Measurements from ENCODE around the gene PSG4. TPM values are rescaled to one million over a fixed set of nuclear protein-coding genes. Genes with fewer than 3 reads are reported as not detected.
"Not testable (repeated sequence)": the region's sequence is repeated elsewhere in the genome, so short reads cannot be mapped to it uniquely, and the experiment has no call there.

PSG4 gene
- total RNA-seq, 1 experiment from 2014 or later = not detected

DNA sequence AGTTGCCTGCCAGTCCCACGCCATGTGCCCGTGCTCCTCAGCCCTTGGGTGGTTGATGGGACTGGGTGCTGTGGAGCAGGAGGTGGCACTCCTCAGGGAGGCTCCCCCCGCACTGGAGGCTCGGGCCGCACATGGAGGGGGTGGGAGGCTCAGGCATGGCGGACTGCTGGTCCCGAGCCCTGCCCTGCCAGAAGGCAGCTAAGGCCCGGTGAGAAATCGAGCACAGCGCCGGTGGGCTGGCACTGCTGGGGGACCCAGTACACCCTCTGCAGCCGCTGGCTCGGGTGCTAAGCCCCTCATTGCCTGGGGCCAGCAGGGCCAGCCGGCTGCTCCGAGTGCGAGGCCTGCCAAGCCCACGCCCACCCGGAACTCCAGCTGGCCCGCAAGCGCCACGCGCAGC lies 16.5 kb upstream of the PSG4 start:
- not testable (repeated sequence) for H4K91ac ChIP-seq (ENCODE audit: insufficient read length, low read depth, low read length); H3K36me3 Mint-ChIP-seq (ENCODE audit: insufficient read depth in 1 of 3, low read depth in 3 of 3); H3K4me3 Mint-ChIP-seq; H2AK5ac ChIP-seq (ENCODE audit: insufficient read length, low read length); H3K9ac ChIP-seq (ENCODE audit: extremely low read depth, insufficient read length, low read length); H2BK5ac ChIP-seq (ENCODE audit: insufficient read length, low read length); H3K4ac ChIP-seq (ENCODE audit: low read depth, low read length); H3K4me2 ChIP-seq (ENCODE audit: insufficient read depth, insufficient read length, low read length); H2BK20ac ChIP-seq (ENCODE audit: low read depth, low read length, poor library complexity, severe bottlenecking); H3K23ac ChIP-seq (ENCODE audit: insufficient read length, low read depth, low read length); H3K27me3 Mint-ChIP-seq (ENCODE audit: low read depth); H3K56ac ChIP-seq (ENCODE audit: insufficient read length, low read depth, low read length); H3K4me1 Mint-ChIP-seq; H2BK15ac ChIP-seq (ENCODE audit: low read depth, low read length); H2BK12ac ChIP-seq (ENCODE audit: insufficient read length, low read depth, low read length); H3K4me1 ChIP-seq (ENCODE audit: insufficient read depth, low read length); H3K27ac ChIP-seq (ENCODE audit: insufficient read length, low read depth, low read length); H4K8ac ChIP-seq (replicated peaks; ENCODE audit: insufficient read length, low read depth, low read length); H3K79me2 ChIP-seq (ENCODE audit: insufficient read depth, low read length); H4K5ac ChIP-seq (ENCODE audit: insufficient read length, low read depth, low read length); DNase-seq; H3K14ac ChIP-seq (ENCODE audit: insufficient read depth, low read length); H3T11ph ChIP-seq (ENCODE audit: low read length); H2BK120ac ChIP-seq (ENCODE audit: low read depth, low read length, poor library complexity, severe bottlenecking); H3K27me3 ChIP-seq (ENCODE audit: insufficient read depth, low read length); H2AFZ ChIP-seq (ENCODE audit: low read length); H3K23me2 ChIP-seq (ENCODE audit: insufficient read length, low read depth, low read length, poor library complexity, severe bottlenecking); H4K20me1 ChIP-seq (ENCODE audit: control insufficient read depth, insufficient read depth, insufficient read length); H3K27ac Mint-ChIP-seq; H3K18ac ChIP-seq (ENCODE audit: insufficient read length, low read depth, low read length); H3K79me1 ChIP-seq (ENCODE audit: insufficient read depth, low read depth, low read length, poor library complexity, severe bottlenecking)
- peaks cover 16% of the 10 kb centered on the region for H3K9me3 ChIP-seq (ENCODE audit: control insufficient read depth, low read depth, low read length)
- H3K9me3 Mint-ChIP-seq = peaks cover 52 to 63% of the 10 kb centered on the region in 2 experiments
- no CpG with 5 or more reads among the region's 22 CpGs for WGBS (ENCODE audit: extremely low coverage, insufficient read length, low lambda C conversion rate)

- not testable (repeated sequence) for H3K14ac ChIP-seq (ENCODE audit: insufficient read depth, low read length); H3K9me3 ChIP-seq (ENCODE audit: control insufficient read depth, low read depth, low read length); H3K79me1 ChIP-seq (ENCODE audit: insufficient read depth, low read depth, low read length, poor library complexity, severe bottlenecking); H4K5ac ChIP-seq (ENCODE audit: insufficient read length, low read depth, low read length); H4K91ac ChIP-seq (ENCODE audit: insufficient read length, low read depth, low read length); H3K9ac ChIP-seq (ENCODE audit: extremely low read depth, insufficient read length, low read length); H3K23me2 ChIP-seq (ENCODE audit: insufficient read length, low read depth, low read length, poor library complexity, severe bottlenecking); H3K27ac Mint-ChIP-seq; H3K36me3 Mint-ChIP-seq (ENCODE audit: insufficient read depth in 1 of 3, low read depth in 3 of 3); H3K27ac ChIP-seq (ENCODE audit: insufficient read length, low read depth, low read length); H2BK20ac ChIP-seq (ENCODE audit: low read depth, low read length, poor library complexity, severe bottlenecking); H4K20me1 ChIP-seq (ENCODE audit: control insufficient read depth, insufficient read depth, insufficient read length); H2AK5ac ChIP-seq (ENCODE audit: insufficient read length, low read length); H3K4ac ChIP-seq (ENCODE audit: low read depth, low read length); H4K8ac ChIP-seq (replicated peaks; ENCODE audit: insufficient read length, low read depth, low read length); H2BK15ac ChIP-seq (ENCODE audit: low read depth, low read length); H3K23ac ChIP-seq (ENCODE audit: insufficient read length, low read depth, low read length); H3K56ac ChIP-seq (ENCODE audit: insufficient read length, low read depth, low read length); H2BK5ac ChIP-seq (ENCODE audit: insufficient read length, low read length); H3K4me1 Mint-ChIP-seq; H3K4me1 ChIP-seq (ENCODE audit: insufficient read depth, low read length); H3K79me2 ChIP-seq (ENCODE audit: insufficient read depth, low read length); H3K27me3 ChIP-seq (ENCODE audit: insufficient read depth, low read length); DNase-seq; H2BK12ac ChIP-seq (ENCODE audit: insufficient read length, low read depth, low read length); H3K27me3 Mint-ChIP-seq (ENCODE audit: low read depth); H3K4me2 ChIP-seq (ENCODE audit: insufficient read depth, insufficient read length, low read length); H3K18ac ChIP-seq (ENCODE audit: insufficient read length, low read depth, low read length); H2BK120ac ChIP-seq (ENCODE audit: low read depth, low read length, poor library complexity, severe bottlenecking); H3T11ph ChIP-seq (ENCODE audit: low read length); H3K4me3 Mint-ChIP-seq; H2AFZ ChIP-seq (ENCODE audit: low read length)
- no CpG with 5 or more reads among the region's 4 CpGs for WGBS (ENCODE audit: extremely low coverage, insufficient read length, low lambda C conversion rate)
- H3K9me3 Mint-ChIP-seq = peaks cover 50 to 62% of the 10 kb centered on the region in 2 experiments
Observed at GRCh38 chr19:43219136-43219535, 13.7 kb upstream of the PSG4 start.
